ENCODE measurements around the gene NXPH4. TPM values are rescaled to one million over a fixed set of nuclear protein-coding genes. Genes with fewer than 3 reads are reported as not detected.

The NXPH4 gene
- total RNA-seq, 1 experiment from 2014 or later = 20.3 TPM

GRCh38 chr12:57237596-57237931 is 21.0 kb downstream of the NXPH4 start:
- intact Hi-C loops (cut with micrococcal nuclease; ENCODE audit: unreplicated experiment) = no loop called here
- Histone ChIP-seq H4K20me1 (ENCODE audit: insufficient read depth) (peaks cover 24% of the 10 kb centered on the region), H3K4me2 (peak overlapping the region; percentile 73), H3F3A (ENCODE audit: insufficient read depth, low read depth) (peaks cover 74% of the 10 kb centered on the region), H3K79me2 (ENCODE audit: low read depth) (peaks cover 6% of the 10 kb centered on the region; the same call in 1 of the 2 replicates), H3K9me2 (ENCODE audit: insufficient read depth) (no peaks in the 10 kb centered on the region), H3K4me3 (peak overlapping the region; percentile 28; the same call in 1 of the 2 replicates), H3K27me3 (ENCODE audit: insufficient read depth, low read depth) (peaks cover 30% of the 10 kb centered on the region), H3K4me1 (replicated peaks; ENCODE audit: insufficient read depth) (peaks cover 14% of the 10 kb centered on the region; the same call in 1 of the 2 replicates), H3K9me3 (ENCODE audit: insufficient read depth, low read depth) (no peaks in the 10 kb centered on the region), H3K27ac (no peak overlapping the region), H2AFZ (no peak overlapping the region), H3K36me3 (ENCODE audit: low read depth) (peaks cover 21% of the 10 kb centered on the region)
- ChIA-PET CTCF (interaction anchor here (0.5 to 2.3 kb wide), 4 partner anchors 8 to 304 kb away, joined by 3 to 17 read pairs (median 10); partner anchors contain the start of gene SHMT2), POLR2A (ENCODE audit: unreplicated experiment) (no interaction called here)
- peak; percentile 26 to 51 for DNase-seq
- TF ChIP-seq CTCF (conservative IDR thresholded peaks at IDR 0.05) (no peak), EZH2 (IDR thresholded peaks at IDR 0.05; ENCODE audit: low read depth) (no peak)
- BruUV-seq (replicated peaks) = no TSS peak

GRCh38 chr12:57237932-57238853 is 21.6 kb downstream of the NXPH4 start:
- peaks cover 30% of the 10 kb centered on the region for H3K27me3 ChIP-seq (ENCODE audit: insufficient read depth, low read depth)
- no peaks in the 10 kb centered on the region for H3K79me2 ChIP-seq (ENCODE audit: low read depth)
- intact Hi-C loops (cut with micrococcal nuclease; ENCODE audit: unreplicated experiment) = no loop called here
- BruUV-seq (replicated peaks) = no TSS peak
- no peak overlapping the region for H2AFZ ChIP-seq
- no peak for DNase-seq
- peaks cover 70% of the 10 kb centered on the region for H3F3A ChIP-seq (ENCODE audit: insufficient read depth, low read depth)
- no peak overlapping the region for H3K27ac ChIP-seq
- peaks cover 15% of the 10 kb centered on the region for H3K36me3 ChIP-seq (ENCODE audit: low read depth)
- ChIA-PET CTCF (interaction anchor here (0.5 to 2.3 kb wide), 4 partner anchors 9 to 305 kb away, joined by 3 to 17 read pairs (median 10); partner anchors contain the start of gene SHMT2), POLR2A (ENCODE audit: unreplicated experiment) (no interaction called here)
- TF ChIP-seq EZH2 (IDR thresholded peaks at IDR 0.05; ENCODE audit: low read depth) = no peak
- TF ChIP-seq CTCF (conservative IDR thresholded peaks at IDR 0.05) = no peak
- no peaks in the 10 kb centered on the region for H3K9me3 ChIP-seq (ENCODE audit: insufficient read depth, low read depth)
- H3K4me1 ChIP-seq (replicated peaks; ENCODE audit: insufficient read depth) = peaks cover 20% of the 10 kb centered on the region; the same call in 1 of the 2 replicates
- H3K4me3 ChIP-seq = peak overlapping the region; percentile 51; the same call in 1 of the 2 replicates
- no peaks in the 10 kb centered on the region for H3K9me2 ChIP-seq (ENCODE audit: insufficient read depth)
- peaks cover 18% of the 10 kb centered on the region for H4K20me1 ChIP-seq (ENCODE audit: insufficient read depth)
- peak overlapping the region; percentile 73 for H3K4me2 ChIP-seq

- H3F3A ChIP-seq (ENCODE audit: insufficient read depth, low read depth) = peaks cover 62% of the 10 kb centered on the region
- H2AFZ ChIP-seq = no peak overlapping the region
- no TSS peak for BruUV-seq (replicated peaks)
- peaks cover 10% of the 10 kb centered on the region for H4K20me1 ChIP-seq (ENCODE audit: insufficient read depth)
- TF ChIP-seq EZH2 (IDR thresholded peaks at IDR 0.05; ENCODE audit: low read depth) (no peak), CTCF (conservative IDR thresholded peaks at IDR 0.05) (peak; percentile 97)
- no peaks in the 10 kb centered on the region for H3K9me3 ChIP-seq (ENCODE audit: insufficient read depth, low read depth)
- ChIA-PET CTCF (interaction anchor here (0.7 to 2.3 kb wide), 3 partner anchors 9 to 227 kb away, joined by 3 to 17 read pairs (median 14); partner anchors contain the start of gene SHMT2), POLR2A (ENCODE audit: unreplicated experiment) (no interaction called here)
- peak overlapping the region; percentile 73 for H3K4me2 ChIP-seq
- no peak overlapping the region for H3K27ac ChIP-seq
- intact Hi-C loops (cut with micrococcal nuclease; ENCODE audit: unreplicated experiment) = loop anchor here (1.0 kb wide), 1 partner anchor 26 kb away; no protein-coding TSS in a partner anchor
- peaks cover 7% of the 10 kb centered on the region; the same call in 1 of the 2 replicates for H3K36me3 ChIP-seq (ENCODE audit: low read depth)
- H3K27me3 ChIP-seq (ENCODE audit: insufficient read depth, low read depth) = peaks cover 30% of the 10 kb centered on the region
- peak; percentile 48 to 89 for DNase-seq
- no peaks in the 10 kb centered on the region for H3K9me2 ChIP-seq (ENCODE audit: insufficient read depth)
- H3K4me1 ChIP-seq (replicated peaks; ENCODE audit: insufficient read depth) = peaks cover 22% of the 10 kb centered on the region; the same call in 1 of the 2 replicates
- no peaks in the 10 kb centered on the region for H3K79me2 ChIP-seq (ENCODE audit: low read depth)
- peak overlapping the region; percentile 51; the same call in 1 of the 2 replicates for H3K4me3 ChIP-seq
Measured at GRCh38 chr12:57238854-57239554, 22.4 kb downstream of the NXPH4 start.

Data from PC-9 (cell line).